Measurements from ENCODE around the gene AHCTF1.

AHCTF1 gene

GRCh38 chr1:246805135-246805716, 126.5 kb downstream of the AHCTF1 start:
- Histone ChIP-seq H3K4me1 (ENCODE audit: insufficient read depth, low read length) (no peaks in the 10 kb centered on the region), H3K9me3 (ENCODE audit: control insufficient read depth, insufficient read depth, low read length) (peaks cover 2% of the 10 kb centered on the region; the same call in 1 of the 2 replicates), H3K36me3 (ENCODE audit: insufficient read depth, low read length) (no peaks in the 10 kb centered on the region), H3K9ac (ENCODE audit: low read depth, low read length) (no peak overlapping the region)

GRCh38 chr1:246803883-246804282, 127.9 kb downstream of the AHCTF1 start:
- peaks cover 2% of the 10 kb centered on the region; the same call in 1 of the 2 replicates for H3K4me1 ChIP-seq (ENCODE audit: insufficient read depth, low read length)
- H3K9ac ChIP-seq (ENCODE audit: low read depth, low read length): no peak overlapping the region
- H3K9me3 ChIP-seq (ENCODE audit: control insufficient read depth, insufficient read depth, low read length): no peaks in the 10 kb centered on the region; the same call in 1 of the 2 replicates
- H3K36me3 ChIP-seq (ENCODE audit: insufficient read depth, low read length): no peaks in the 10 kb centered on the region

DNA sequence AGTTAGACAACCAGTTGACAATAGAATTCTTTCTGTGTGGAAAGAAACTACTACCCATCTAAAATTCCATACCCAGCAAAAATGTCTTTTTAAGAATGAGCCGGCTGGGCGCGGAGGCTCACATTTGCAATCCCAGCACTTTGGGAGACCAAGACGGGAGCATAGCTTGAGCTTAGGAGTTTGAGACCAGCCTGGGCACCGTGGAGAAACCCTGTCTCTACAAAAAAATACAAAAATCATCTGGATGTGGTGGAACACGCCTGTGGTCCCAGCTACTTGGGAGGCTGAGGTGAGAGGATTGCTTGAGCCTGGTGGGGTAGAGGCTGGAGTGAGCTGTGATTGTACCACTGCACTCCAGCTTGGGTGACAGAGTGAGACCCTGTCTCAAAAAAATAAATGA, 128.4 kb downstream of the AHCTF1 start:
- Histone ChIP-seq H3K36me3 (ENCODE audit: insufficient read depth, low read length) (no peaks in the 10 kb centered on the region), H3K4me1 (ENCODE audit: insufficient read depth, low read length) (peaks cover 2% of the 10 kb centered on the region; the same call in 1 of the 2 replicates), H3K9ac (ENCODE audit: low read depth, low read length) (no peak overlapping the region), H3K9me3 (ENCODE audit: control insufficient read depth, insufficient read depth, low read length) (no peaks in the 10 kb centered on the region; the same call in 1 of the 2 replicates)

- Histone ChIP-seq H3K36me3 (ENCODE audit: insufficient read depth, low read length) (no peaks in the 10 kb centered on the region), H3K9me3 (ENCODE audit: control insufficient read depth, insufficient read depth, low read length) (no peaks in the 10 kb centered on the region), H3K9ac (ENCODE audit: low read depth, low read length) (no peak overlapping the region), H3K4me1 (ENCODE audit: insufficient read depth, low read length) (peaks cover 2% of the 10 kb centered on the region; the same call in 1 of the 2 replicates)
These were observed 130.3 kb downstream of the AHCTF1 start for GRCh38 chr1:246801241-246802020.

DNA sequence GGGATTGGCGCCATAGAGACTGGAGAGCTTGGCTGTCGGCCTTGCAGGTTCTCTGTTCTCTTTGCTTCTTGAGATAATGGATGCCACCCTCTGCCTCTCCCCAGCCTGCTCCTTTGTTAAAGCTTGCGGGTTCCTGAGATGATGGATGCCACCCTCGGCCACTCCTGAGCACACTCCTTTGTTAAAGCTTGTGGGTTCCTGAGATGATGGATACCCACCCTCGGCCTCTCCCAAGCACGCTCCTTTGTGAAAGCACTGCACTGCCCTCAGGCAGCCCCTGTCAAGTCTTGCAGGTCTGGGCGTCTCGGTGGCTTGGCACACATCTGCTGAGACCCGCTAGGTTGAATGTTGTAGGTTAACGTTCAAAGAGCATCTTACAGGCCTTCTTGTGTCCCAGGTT, 131.0 kb downstream of the AHCTF1 start:
- peaks cover 4% of the 10 kb centered on the region; the same call in 1 of the 2 replicates for H3K4me1 ChIP-seq (ENCODE audit: insufficient read depth, low read length)
- no peaks in the 10 kb centered on the region for H3K36me3 ChIP-seq (ENCODE audit: insufficient read depth, low read length)
- H3K9ac ChIP-seq (ENCODE audit: low read depth, low read length): no peak overlapping the region
- H3K9me3 ChIP-seq (ENCODE audit: control insufficient read depth, insufficient read depth, low read length): no peaks in the 10 kb centered on the region

DNA sequence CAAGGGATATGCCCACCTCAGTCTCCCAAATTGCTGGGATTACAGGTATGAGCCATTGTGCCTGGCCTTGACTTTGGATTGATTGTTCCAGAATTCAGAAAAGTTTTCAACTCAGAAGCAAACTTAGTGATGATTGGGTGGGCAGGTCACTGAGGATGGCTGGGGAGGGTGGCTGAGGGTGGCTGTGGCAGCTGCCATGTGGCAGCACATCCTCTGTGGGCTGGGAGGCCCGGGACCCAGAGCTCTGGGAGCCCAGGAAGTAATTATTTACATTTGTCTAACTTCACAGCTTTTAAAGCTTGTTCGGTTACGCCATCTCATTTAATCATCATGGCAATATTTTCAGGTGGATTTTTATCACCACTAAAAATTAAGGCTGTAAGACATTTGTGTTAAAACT, 131.4 kb downstream of the AHCTF1 start:
- Histone ChIP-seq H3K9me3 (ENCODE audit: control insufficient read depth, insufficient read depth, low read length) (no peaks in the 10 kb centered on the region), H3K9ac (ENCODE audit: low read depth, low read length) (no peak overlapping the region), H3K4me1 (ENCODE audit: insufficient read depth, low read length) (peaks cover 8% of the 10 kb centered on the region), H3K36me3 (ENCODE audit: insufficient read depth, low read length) (no peaks in the 10 kb centered on the region)

GRCh38 chr1:246798606-246799496, 132.9 kb downstream of the AHCTF1 start:
- H3K4me1 ChIP-seq (ENCODE audit: insufficient read depth, low read length): peaks cover 20% of the 10 kb centered on the region
- H3K9me3 ChIP-seq (ENCODE audit: control insufficient read depth, insufficient read depth, low read length): no peaks in the 10 kb centered on the region
- H3K9ac ChIP-seq (ENCODE audit: low read depth, low read length): no peak overlapping the region
- no peaks in the 10 kb centered on the region for H3K36me3 ChIP-seq (ENCODE audit: insufficient read depth, low read length)

DNA sequence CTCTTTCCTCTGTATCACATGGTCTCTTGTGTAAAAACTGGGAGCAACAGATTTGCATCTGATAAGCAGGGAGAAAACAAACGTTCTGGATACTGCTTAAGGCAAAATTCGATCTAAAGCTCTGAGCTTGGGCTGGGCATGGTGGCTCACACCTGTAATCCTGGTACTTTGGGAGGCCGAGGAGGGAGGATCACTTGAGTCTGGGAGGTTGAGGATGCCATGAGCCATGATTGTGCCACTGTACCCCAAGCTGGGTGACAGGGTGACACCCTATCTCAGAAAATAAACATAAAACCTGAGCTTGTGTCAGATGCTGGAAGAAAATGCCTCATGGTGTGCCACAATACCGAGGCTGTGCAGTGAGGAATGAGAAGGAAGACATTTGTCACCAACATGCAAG, 133.6 kb downstream of the AHCTF1 start:
- Histone ChIP-seq H3K9me3 (ENCODE audit: control insufficient read depth, insufficient read depth, low read length) (no peaks in the 10 kb centered on the region), H3K4me1 (ENCODE audit: insufficient read depth, low read length) (peaks cover 23% of the 10 kb centered on the region), H3K36me3 (ENCODE audit: insufficient read depth, low read length) (no peaks in the 10 kb centered on the region), H3K9ac (ENCODE audit: low read depth, low read length) (no peak overlapping the region)

DNA sequence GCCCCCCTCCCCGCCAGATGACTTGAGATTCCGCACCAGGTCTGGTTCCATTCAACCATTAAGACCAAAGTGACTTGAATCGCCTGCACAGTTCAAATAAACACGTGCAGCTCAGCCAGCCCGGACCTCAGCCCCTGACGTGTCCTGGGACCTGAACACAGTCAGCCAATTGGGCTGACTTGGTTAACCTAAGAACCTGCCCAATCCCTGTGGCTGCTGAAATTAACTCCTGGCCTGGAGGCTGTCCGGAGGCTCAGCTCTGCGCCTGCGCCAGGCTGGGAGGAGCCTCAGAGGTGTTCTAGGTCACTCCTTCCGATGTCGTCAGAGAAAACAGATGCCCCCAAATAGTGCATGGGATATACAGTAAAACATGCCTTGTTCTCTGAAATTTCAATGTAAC, 134.2 kb downstream of the AHCTF1 start:
- no peaks in the 10 kb centered on the region for H3K36me3 ChIP-seq (ENCODE audit: insufficient read depth, low read length)
- no peaks in the 10 kb centered on the region for H3K9me3 ChIP-seq (ENCODE audit: control insufficient read depth, insufficient read depth, low read length)
- peaks cover 26% of the 10 kb centered on the region for H3K4me1 ChIP-seq (ENCODE audit: insufficient read depth, low read length)
- no peak overlapping the region for H3K9ac ChIP-seq (ENCODE audit: low read depth, low read length)

GRCh38 chr1:246797157-246797556, 134.6 kb downstream of the AHCTF1 start:
- Histone ChIP-seq H3K36me3 (ENCODE audit: insufficient read depth, low read length) (no peaks in the 10 kb centered on the region), H3K4me1 (ENCODE audit: insufficient read depth, low read length) (peaks cover 26% of the 10 kb centered on the region), H3K9me3 (ENCODE audit: control insufficient read depth, insufficient read depth, low read length) (no peaks in the 10 kb centered on the region), H3K9ac (ENCODE audit: low read depth, low read length) (no peak overlapping the region)

DNA sequence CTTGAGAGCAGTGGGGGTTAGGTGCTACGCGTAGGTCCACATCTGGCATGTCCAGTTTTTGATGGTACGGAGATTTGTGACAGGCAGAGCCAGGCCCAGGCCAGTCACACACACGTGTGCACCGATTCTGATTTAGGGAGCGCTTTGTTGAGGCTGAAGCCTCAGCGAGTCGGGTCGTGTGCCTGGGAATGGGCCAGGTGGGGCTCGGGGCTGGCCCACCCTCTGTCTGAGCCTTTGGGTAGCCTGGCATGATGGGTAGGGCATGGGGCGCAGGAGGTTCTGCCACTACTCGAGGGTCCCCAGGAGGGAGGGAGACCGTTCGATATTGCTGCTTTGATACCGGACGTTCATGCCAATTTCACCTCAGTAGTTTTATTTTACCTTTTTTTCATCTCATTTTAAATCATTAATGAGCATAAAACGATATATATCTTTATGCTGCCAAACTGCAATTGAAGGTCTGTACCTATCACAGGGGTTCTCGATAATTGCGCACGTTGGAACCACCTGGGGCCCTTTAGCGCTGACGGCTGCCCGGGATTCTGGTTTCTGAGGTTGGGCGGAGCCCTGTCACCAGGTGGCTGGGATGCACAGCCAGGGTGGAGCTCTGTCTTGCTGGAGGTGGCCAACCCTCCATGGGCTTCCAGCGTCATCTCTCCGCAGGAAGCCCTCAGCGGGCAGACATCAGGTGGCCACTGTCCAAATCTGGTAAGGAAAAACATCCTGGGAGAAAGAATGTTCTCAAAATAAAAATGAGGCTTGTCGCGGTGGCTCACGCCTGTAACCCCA, 135.6 kb downstream of the AHCTF1 start:
- Histone ChIP-seq H3K9ac (ENCODE audit: low read depth, low read length) (no peak overlapping the region; the same call in 1 of the 2 replicates), H3K9me3 (ENCODE audit: control insufficient read depth, insufficient read depth, low read length) (no peaks in the 10 kb centered on the region), H3K36me3 (ENCODE audit: insufficient read depth, low read length) (no peaks in the 10 kb centered on the region), H3K4me1 (ENCODE audit: insufficient read depth, low read length) (peaks cover 26% of the 10 kb centered on the region)

DNA sequence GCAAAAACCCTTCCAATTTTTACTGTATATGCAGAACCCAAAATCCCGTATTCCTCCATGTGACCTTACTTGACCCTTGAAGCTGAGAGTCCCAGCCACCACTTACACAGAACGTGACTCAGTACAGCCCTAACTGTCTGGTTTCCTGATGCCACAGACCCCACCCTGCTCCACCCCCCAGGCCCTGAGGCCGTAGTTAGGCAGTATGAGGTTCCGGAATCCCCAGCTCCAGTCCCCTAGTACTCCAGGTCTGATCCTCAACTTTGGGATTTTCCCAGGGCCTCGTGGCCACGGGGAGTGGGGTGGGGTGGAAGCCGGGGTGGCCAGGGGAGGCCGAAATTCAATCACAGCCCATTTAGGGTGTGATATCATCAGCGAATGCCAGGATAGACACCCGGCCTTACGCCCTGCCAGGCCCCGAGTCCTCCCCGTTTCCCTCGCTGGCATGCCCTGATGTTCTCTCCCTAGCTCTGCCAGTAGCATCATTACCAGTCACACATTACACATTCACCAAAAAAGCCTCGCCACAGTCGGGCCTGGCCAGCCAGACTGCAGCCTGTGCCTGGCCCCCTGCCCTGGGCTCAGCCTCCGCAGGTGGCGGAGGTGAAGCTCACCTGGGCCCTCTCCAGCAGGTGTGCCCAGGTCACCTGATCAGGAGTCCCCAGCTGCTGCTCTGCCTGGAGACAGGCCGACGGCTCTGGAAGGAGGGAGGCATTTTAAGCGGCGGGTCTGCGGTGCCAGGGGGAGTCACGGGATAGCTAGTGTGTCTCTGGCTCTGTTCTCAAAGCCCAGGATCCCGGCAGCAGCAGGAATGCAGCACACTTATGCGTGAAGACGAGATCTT, 136.7 kb downstream of the AHCTF1 start:
- Histone ChIP-seq H3K4me1 (ENCODE audit: insufficient read depth, low read length) (peaks cover 26% of the 10 kb centered on the region), H3K9ac (ENCODE audit: low read depth, low read length) (peak overlapping the region; percentile 8; the same call in 1 of the 2 replicates), H3K9me3 (ENCODE audit: control insufficient read depth, insufficient read depth, low read length) (no peaks in the 10 kb centered on the region), H3K36me3 (ENCODE audit: insufficient read depth, low read length) (no peaks in the 10 kb centered on the region)

All from ES-I3 (cell line).